NCI-H1417 (cell line): Measurements from ENCODE around the gene NEAT1.

Experiments
- DNase-seq, 3 experiments: peaks; one replicate each; lab custom pipeline; 2025; lab: John Stamatoyannopoulos, UW

The NEAT1 gene

DNA sequence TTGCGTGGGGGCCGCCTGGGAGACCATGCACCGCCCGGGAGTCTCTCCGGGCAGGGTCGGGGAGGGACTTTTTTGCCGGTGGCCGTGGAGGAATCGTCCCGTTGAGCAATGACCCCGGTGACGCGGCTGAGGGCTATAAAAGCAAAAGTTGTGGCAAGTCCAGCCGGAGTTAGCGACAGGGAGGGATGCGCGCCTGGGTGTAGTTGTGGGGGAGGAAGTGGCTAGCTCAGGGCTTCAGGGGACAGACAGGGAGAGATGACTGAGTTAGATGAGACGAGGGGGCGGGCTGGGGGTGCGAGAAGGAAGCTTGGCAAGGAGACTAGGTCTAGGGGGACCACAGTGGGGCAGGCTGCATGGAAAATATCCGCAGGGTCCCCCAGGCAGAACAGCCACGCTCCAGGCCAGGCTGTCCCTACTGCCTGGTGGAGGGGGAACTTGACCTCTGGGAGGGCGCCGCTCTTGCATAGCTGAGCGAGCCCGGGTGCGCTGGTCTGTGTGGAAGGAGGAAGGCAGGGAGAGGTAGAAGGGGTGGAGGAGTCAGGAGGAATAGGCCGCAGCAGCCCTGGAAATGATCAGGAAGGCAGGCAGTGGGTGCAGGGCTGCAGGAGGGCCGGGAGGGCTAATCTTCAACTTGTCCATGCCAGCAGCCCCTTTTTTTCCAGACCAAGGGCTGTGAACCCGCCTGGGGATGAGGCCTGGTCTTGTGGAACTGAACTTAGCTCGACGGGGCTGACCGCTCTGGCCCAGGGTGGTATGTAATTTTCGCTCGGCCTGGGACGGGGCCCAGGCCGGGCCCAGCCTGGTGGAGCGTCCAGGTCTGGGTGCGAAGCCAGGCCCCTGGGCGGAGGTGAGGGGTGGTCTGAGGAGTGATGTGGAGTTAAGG, at the start of gene NEAT1:
TSS of gene NEAT1 (plus strand) at position 166 of the 883 bp plus-strand sequence.
- peak; percentile 82 to 95 (median 91) for DNase-seq

DNA sequence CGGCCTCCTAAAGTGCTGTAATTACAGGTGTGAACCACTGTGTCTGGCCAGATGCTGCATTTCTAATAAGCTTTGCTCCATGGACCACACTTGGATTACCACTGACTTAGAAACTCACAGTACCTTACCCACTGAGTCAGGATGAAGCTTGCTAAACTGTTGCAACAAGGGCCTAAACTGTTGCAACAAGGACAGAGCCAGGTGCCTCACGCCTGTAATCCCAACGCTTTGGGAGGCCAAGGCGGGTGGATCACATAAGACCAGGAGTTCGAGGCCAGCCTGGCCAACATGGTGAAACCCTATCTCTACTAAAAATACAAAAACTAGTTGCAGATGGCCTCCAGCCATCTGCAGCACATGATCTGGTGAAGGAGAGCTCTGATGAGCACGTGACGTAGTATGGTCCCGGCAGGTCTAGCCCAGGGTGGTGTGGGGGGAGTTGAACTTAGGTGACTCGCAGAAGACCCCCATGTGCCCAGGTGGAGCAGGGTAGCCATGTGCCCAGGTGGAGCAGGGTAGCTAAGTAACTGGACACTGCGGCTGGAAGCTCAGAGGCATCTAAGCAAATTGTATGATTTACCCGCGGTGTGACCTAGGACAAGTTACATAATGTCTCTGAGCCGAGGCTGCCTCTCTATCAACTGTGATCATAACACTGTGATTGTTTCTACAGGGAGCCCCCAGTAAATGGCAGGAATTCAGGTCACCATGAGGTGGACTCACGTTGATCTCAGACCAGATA, 48.6 kb upstream of the NEAT1 start:
- no peak for DNase-seq

DNA sequence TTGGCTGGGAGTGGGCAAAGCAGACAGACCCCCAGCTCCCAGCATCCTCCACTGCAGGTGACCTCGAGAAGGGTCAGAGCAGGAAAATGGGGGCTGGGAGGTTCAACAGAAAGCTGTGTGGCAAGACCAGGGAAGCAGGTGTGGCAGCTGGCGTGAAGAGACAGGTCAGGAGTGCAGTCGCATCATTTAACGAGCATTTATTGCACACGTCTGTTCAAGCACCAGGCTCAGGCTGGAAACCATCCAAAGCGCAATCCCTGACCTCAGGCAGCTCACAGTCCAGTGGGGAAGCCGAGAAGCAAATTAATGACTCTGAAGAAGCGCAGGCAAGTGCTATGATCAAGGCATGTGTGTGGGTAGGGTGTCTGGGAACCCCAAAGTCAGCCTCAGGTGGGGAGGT, 47.6 kb upstream of the NEAT1 start:
- DNase-seq = peak in 1 of 3 experiments; percentile 34

DNA sequence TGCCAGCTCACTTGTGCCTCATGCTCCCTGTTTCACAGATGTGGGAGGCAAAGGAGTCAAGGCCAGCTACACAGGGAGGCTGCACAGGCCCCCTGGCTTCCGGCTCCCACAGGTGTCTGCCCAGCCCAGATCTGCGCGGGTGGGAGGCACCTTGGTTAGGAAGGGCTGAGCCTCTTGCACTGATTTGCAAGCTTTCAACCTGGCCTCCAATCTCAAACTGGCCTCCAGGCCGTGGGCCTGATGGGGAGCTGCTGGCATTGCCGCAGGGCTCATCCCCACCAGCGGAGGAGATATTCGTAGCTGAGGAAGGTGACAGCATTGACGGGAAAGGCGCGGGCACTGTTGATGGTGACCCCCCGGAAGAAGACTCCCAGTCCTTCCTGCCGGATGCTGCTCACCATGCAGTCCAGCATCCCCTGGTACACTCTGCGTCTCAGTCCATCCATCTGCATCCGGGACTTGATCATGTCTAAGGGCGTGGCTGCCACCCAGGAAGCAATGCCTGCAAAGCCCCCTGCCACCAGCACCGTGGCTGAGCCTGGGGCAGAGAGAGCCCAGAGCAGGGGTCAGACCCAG, 46.4 kb upstream of the NEAT1 start:
- no peak for DNase-seq

DNA sequence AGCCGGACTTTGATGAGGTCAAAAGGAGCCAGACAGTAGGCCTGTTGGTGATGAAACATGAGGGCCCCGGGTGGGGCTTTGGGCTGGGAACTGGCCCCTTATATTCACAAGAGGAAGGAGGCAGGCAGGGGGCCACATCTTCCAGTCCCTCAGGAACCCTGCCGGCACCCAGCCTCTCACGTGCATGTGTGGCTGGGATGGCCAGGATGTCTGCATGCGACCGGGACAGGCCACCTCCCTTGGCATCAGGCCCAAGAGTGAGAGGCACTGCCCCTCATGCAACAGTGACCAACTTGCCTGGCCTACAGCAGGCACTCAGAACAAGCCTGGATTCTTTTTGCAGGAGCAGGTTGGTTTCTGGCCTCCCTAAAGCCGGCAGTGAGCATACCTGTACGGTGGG, 45.6 kb upstream of the NEAT1 start:
- DNase-seq = no peak

DNA sequence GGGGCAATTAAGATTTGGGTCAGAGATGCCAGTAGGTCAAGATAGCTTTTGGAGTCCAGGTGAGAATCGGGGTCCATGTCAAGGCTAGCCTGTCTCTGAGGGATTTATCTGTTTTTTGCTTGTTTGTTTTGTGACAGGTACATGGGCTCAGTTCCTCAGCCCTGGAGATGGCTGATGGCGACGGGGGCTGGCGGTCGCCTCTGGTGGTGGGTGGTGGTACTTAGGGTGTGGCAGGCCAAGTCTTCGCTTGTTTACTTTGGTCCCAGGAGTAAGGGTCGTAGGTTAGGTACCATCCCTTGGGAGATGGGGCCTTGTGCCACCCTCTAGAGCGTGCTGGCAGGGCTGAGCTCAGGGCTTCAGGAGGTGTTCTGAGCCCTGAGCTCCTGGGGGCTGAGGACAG, 44.8 kb upstream of the NEAT1 start:
- DNase-seq = no peak

DNA sequence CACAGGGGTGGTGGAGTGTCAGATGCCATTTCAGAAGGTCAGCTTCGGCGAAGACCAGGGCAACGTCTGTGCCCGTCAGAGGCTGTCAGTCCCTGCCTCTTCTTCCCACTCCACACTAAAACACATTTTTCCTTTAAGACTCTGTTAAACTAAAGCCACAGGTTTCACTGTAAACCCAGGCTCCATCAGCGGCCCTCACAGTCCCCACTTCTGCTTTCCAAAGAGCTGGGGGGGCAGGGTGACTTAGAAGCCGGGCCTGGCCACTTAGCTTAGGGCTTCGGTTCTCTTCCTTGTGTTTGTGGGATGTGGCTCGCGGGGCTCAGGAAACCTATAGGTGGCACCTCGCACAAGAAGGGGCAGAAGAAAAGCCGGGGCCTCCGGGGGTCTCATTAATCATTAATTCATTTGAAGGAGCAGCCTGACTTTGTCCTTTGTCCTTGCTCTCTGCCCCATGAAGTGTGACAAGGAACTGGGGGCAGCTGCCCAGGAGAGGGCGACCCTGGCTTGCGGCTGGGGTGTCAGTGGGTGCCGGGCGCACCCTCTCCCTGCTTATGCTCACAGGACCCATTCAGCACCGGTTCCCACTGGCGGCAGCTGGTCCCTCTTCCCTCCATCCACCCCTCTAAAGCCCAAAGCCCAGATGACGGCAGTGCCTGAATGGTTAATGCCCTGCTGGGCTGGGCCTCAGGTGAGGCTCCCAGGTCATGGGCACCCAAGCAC, 44.2 kb upstream of the NEAT1 start:
- DNase-seq = no peak

DNA sequence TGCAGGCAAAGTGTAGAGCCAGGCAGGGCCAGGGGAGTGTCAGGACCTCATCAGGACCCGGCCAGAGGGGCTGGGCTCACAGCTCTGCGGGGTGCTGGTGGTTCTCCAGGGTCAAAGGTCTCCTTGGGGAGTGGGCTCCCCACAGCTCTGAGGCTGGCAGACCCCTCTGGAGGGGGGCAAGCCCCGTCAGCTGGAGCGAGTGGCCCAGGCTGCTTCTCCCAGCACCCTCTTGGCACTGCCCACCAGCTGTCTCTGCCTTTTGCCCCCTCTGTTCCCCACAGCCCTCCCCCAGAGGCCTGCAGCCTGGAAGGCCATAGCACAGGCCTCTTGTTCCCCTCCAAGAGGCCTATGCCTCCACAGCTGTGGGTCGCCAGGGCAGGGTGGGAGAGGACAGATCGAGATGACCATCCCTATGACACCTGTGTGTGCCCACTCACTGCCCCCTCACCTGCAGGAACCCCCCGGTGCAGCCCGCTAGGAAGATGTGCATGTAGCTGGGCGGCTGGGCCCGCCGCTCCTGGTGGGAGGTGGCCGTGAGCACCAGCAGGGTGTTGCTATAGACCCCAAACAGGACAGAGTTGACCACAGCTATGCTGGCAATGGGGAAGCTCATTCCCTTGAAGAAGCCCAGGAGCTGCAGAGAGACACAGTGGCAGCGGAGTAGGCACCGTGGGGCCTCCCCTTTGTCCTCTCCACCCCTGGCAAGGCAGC, 43.5 kb upstream of the NEAT1 start:
- no peak for DNase-seq

DNA sequence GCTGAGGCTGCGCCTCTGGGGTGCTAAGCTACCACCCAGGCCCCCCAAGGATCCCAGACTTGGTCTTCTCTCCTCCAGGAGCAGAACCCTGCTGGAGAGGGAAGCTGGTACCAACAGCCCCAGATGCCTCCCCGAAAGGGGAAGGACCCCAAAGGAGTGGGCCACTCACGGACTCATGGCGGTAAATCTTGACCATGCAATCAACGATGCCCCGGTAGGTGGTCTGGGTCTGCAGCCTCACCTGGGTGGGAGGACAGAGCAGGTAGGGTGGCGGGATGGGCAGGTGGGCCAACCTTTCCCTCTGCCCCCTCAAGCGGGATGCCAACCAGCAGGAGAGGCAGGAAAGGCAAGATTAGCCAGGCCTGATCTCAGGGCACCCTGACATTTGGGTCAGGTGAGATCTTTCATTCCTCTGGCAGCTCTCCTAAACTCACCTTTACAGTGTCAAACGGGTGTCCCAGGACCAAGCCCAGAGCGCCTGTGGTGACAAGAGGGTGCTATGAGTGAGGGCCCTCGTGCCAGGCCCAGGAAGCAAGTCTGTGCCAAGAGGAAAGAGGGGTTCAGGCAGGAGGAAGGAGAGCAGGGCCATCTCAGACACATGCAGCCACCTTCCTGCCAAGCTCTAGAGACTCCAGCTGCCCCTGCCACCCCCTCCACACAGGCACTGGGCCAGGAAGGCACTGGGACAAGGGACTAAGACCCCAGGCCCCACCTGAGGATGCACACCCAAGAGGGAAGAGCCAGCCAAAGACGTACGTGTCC, 42.7 kb upstream of the NEAT1 start:
- DNase-seq = no peak

DNA sequence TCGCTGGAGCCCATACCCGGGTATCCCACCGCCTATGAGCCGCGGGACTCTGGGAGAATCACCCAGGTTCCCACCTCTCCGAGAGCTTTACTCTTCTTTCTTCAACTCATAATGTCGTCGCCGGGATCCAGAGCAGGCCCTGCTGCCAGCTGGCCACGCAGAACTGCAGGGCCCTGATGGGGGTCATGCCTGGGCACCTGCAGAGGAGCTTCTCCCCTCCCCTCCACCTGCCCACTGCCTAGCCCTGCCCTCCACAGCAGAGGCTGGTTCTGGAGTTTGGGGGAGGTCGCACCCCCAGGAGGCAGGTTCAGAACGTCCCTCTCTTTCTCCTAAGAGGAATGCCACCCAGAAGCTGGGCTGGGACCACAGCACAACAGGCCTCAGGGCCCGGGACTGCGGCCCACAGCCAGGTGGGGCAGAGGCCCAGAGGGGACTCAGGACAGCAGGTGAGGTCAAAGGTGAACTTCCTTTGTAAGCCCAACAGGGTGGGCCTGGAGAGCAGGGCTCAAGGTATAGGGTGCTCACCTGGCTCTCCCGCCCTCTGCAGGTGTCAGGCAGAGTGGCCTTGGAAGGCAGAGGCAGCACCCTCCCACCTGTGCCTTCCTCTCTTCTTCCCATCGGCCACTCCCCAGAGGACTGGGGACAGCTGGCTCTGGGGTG, 42.0 kb upstream of the NEAT1 start:
- DNase-seq = peak in 1 of 3 experiments; percentile 10

DNA sequence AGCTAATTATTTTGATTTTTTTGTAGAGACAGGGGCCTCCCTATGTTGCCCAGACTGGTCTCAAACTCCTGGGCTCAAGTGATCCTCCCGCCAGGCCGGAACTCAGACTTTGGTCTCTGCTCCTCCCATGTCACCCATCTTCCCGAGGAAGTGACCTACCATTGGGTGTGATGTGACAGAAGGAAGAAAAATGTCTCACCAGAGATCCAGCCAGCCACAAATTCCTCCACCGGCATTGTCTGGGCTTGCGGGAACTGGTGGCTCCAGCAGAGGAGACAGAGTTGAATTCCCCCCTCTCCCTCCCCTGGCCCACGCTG, 40.9 kb upstream of the NEAT1 start:
- peak in 1 of 3 experiments; percentile 68 for DNase-seq

DNA sequence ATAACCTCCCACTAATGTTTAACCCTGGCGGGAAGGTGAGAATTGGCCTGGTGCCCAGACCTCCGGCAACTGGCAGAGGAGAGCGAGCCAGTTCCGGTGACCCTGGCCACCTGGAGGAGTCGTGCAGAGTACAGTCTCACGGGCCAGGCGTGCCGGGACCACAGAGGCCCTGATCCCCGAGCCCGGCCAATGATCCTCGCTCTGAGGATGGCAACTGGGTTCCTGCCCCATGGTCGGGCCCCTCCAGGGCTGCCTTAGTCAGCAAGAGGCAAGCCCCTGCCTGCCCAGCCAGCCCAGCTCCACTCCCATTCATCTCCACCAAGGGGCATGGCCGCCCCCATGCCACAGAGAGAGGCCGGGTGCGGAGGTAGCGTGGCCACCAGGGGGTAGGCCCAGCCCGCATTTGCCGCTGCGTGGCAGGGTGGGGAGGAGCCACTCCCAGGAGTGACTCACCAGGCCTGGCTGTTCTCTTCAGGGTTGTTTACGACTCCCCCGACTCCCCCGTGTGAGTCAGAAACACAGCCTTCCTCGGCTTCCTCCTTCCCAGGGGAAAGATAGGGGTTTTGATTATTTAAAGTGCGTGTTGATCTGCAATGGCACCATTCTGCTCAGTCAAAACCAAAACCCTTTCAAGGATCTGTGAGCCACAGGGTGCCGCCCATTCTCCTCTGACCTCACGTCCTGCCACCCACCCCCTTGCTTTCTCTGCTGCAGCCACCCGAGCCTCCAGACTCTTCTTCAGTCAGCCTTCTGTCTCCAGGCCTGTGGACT, 40.4 kb upstream of the NEAT1 start, which contains the start of gene SLC25A45:
TSS of gene SLC25A45 (minus strand) at position 614 of the 771 bp plus-strand sequence. CDS start 695 bp downstream, outside the sequence.
- DNase-seq = peak; percentile 81 to 99 (median 99)

DNA sequence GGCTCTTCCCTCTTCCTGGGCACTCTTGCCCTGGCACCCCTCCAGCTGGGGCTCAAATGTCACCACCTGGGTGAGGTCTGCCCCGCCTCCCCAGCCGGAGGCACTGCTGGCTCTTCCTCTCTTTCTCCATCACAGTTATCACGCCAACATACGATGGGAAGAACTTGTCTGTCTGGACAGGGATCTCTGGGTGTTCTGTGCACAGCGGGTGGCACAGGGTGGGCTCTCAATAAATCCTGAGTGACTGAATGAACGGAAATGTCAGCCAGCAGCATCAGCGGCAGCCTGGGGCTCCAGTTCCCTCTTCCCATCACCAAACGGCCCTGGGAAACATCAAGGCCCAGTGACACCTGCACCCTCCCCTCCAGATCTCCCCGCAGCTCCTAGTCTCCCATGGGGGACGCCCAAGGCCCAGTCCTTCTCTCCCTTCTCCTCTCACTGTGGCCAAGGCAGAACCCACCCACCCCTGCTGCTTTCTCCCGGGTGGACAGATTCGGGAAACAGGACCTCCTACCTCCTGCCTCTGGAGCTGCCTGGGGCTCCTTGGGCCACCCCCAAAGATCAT, 39.7 kb upstream of the NEAT1 start:
- peak in 1 of 3 experiments; percentile 86 for DNase-seq

DNA sequence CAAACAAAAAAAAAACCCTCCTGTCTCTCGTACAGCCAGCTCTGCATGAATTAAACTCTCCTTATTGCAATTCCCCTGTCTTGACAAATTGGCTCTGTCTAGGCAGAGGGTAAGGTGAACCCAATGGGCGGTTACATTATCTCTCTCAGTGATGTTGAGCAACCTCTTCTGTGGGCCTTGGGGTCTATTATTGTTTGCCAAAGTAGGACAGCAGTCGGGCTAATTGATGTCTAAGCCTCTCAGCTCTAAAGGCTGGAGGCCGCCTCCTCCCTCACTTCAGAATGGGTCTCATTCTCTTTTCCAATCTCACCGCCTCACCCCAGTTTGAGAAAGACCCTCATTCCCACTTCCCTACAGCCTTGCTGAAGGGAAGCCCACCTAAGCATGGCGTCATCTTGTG, 38.8 kb upstream of the NEAT1 start:
- peak in 2 of 3 experiments; percentile 9 to 32 for DNase-seq

DNA sequence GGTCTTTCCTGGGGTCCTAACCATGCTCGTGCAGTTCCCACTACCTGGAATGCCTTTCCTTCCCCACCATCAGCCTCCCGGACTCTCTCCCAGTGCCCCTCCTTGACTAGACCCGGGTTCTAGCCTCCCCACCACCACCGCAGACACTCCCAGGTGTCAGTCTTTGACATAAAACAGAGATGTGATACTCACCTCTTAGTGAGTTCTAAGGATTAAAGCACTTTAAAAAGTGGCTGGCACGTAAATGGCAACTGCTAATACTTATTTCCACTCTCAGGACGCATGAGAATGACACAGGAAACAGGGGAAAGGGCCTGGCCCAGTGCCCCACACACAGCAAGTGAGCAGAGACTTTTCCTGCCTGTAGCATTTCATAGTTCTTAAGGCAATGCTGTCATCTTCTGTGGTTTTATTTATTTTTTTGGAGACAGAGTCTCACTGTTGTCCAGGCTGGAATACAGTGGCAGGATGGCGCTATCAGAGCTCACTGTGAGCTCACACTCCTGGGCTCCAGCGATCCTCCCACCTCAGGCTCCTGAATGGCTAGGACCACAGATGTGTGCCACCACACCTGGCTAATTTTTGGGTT, 38.2 kb upstream of the NEAT1 start:
- no peak for DNase-seq

DNA sequence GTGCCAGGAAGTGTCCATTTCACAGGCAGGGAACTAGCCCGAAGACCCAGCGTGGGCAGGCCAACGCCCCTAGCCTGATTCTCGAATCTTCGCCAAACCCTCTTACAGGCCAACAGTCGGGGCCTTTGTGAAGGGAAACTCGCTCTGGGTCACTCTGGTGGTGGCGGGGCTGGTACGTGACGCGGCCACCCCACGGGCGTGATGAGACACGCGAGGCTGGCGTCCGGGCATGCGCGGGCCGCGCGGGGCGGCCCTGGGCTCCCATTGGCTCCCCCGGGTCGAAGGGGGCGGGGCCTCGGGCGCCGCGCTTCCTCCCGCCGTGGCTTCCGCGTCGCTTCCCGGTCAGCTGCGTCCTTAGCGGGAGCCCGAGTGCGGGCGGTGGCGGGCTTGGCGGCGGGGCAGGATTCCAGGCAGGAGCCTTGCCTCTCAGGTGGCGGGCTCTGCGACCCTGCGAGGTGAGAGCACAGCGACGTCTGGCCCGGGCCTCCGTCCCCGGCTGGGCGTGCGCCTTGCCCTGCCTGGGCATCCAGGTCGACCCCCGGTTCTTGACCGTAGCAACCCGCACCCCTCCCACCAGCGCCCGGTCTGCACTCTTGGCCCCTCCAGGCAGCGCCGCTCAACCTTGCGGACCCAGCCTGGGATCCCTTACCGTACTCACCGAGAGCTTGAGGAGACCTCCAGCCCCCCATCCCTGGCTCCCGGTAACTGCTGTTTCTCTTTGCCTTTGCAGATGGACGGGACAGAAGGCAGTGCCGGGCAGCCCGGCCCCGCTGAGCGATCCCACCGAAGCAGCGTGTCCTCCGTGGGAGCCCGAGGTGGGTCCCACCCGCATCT, 36.1 kb upstream of the NEAT1 start, which contains the start of gene FRMD8:
TSS of gene FRMD8 (plus strand) at position 331 of the 834 bp plus-strand sequence. CDS start at position 731, 400 bp downstream.
- DNase-seq = peak; percentile 84 to 91 (median 91)

DNA sequence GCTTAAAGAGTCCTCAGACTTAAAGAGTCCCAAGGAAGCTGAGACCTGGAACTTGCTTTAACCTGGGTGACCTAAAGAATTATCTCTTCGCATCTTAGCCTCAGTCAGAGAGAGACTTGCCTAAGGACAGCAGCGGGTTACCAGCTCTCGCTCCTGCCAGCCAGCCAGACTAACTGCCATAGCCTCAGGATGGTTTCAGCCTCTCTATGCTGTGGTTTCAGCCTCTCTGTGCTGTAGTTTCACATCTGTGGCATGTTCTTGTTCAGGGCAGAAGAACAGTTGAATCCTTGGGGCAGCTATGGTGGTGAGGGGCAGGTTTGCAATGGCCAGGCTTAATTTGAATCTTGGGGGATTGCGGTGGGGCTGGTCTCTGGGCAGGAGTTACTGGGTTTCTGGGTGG, 33.9 kb upstream of the NEAT1 start:
- DNase-seq = no peak
